Brain pericyte (primary cell): ENCODE data around the gene GRAMD4.

Source experiments
- DNase-seq: peaks from one replicate; pipeline ENCODE4 v3.0.0-alpha.2; 2012; ENCODE audit warnings: low read depth, low spot score

Gene GRAMD4

GRCh38 chr22:46655861-46656608 lies 35.8 kb downstream of the GRAMD4 start:
- DNase-seq = no peak

GRCh38 chr22:46656856-46657654 lies 36.9 kb downstream of the GRAMD4 start:
- no peak for DNase-seq

- DNase-seq = no peak
Measured at GRCh38 chr22:46657655-46657953, 37.4 kb downstream of the GRAMD4 start.

- no peak for DNase-seq
Measured at GRCh38 chr22:46657996-46658947, 38.1 kb downstream of the GRAMD4 start.

- DNase-seq = no peak
Measured at GRCh38 chr22:46659059-46659790, 39.0 kb downstream of the GRAMD4 start.

- DNase-seq = no peak
Measured at GRCh38 chr22:46659791-46660186, 39.6 kb downstream of the GRAMD4 start.

- no peak for DNase-seq
Measured at GRCh38 chr22:46660604-46661201, 40.5 kb downstream of the GRAMD4 start.

- no peak for DNase-seq
Measured at GRCh38 chr22:46661221-46661851, 41.1 kb downstream of the GRAMD4 start.

- DNase-seq = no peak
Measured at GRCh38 chr22:46662226-46662625, 42.0 kb downstream of the GRAMD4 start.

GRCh38 chr22:46663001-46663400 lies 42.8 kb downstream of the GRAMD4 start:
- DNase-seq = no peak

GRCh38 chr22:46663436-46664100 lies 43.4 kb downstream of the GRAMD4 start:
- no peak for DNase-seq

GRCh38 chr22:46664301-46664855 lies 44.2 kb downstream of the GRAMD4 start:
- no peak for DNase-seq

- DNase-seq = no peak
Measured at GRCh38 chr22:46665151-46665695, 45.0 kb downstream of the GRAMD4 start.

GRCh38 chr22:46665751-46666280 lies 45.6 kb downstream of the GRAMD4 start:
- no peak for DNase-seq

GRCh38 chr22:46666577-46667244 lies 46.5 kb downstream of the GRAMD4 start:
- no peak for DNase-seq

GRCh38 chr22:46667245-46667623 lies 47.0 kb downstream of the GRAMD4 start:
- DNase-seq = no peak

GRCh38 chr22:46668116-46668515 lies 47.9 kb downstream of the GRAMD4 start:
- no peak for DNase-seq

GRCh38 chr22:46669201-46669600 lies 49.0 kb downstream of the GRAMD4 start:
- DNase-seq = no peak
